Effector memory CD4-positive, alpha-beta T cell (primary cell): Measurements from ENCODE around the gene OR13J1.

Experiments
- DNase-seq, 3 donors: peaks; one replicate each; pipeline ENCODE4 v3.0.0-alpha.2; 2020
- H3K27ac ChIP-seq: 2 replicates; pipeline ENCODE4 v1.7.0; 2013; ENCODE audit warnings: mild to moderate bottlenecking, low read length, moderate library complexity; ENCODE audit not compliant: insufficient read depth, poor library complexity, severe bottlenecking
- H3K27me3 ChIP-seq: replicated peaks from 2 replicates; pipeline ENCODE4 v1.7.0; 2013; ENCODE audit warnings: mild to moderate bottlenecking, low read length; ENCODE audit not compliant: insufficient read depth, control insufficient read depth, poor library complexity, severe bottlenecking
- H3K36me3 ChIP-seq: 2 replicates; pipeline ENCODE4 v1.7.0; 2013; ENCODE audit warnings: mild to moderate bottlenecking, low read length, moderate library complexity; ENCODE audit not compliant: control insufficient read depth, insufficient read depth
- H3K4me1 ChIP-seq: 2 replicates; pipeline ENCODE4 v1.7.0; 2013; ENCODE audit warnings: low read length, mild to moderate bottlenecking; ENCODE audit not compliant: control insufficient read depth, insufficient read depth, poor library complexity, severe bottlenecking
- H3K4me3 ChIP-seq: 2 replicates; pipeline ENCODE4 v1.7.0; 2013; ENCODE audit warnings: low read length, low read depth, mild to moderate bottlenecking; ENCODE audit not compliant: insufficient read depth, poor library complexity, severe bottlenecking
- H3K9me3 ChIP-seq: 2 replicates; pipeline ENCODE4 v1.7.0; 2013; ENCODE audit warnings: mild to moderate bottlenecking, low read length, moderate library complexity; ENCODE audit not compliant: control insufficient read depth

Gene OR13J1

GRCh38 chr9:35845824-35846771 lies 24.1 kb downstream of the OR13J1 start:
- Histone ChIP-seq H3K36me3 (no peaks in the 10 kb centered on the region), H3K27me3 (no peaks in the 10 kb centered on the region), H3K9me3 (no peaks in the 10 kb centered on the region), H3K4me3 (no peak overlapping the region), H3K27ac (peak overlapping the region; percentile 29), H3K4me1 (peaks cover 19% of the 10 kb centered on the region)
- DNase-seq: no peak

- Histone ChIP-seq H3K4me3 (no peak overlapping the region), H3K27me3 (no peaks in the 10 kb centered on the region), H3K4me1 (peaks cover 19% of the 10 kb centered on the region), H3K36me3 (no peaks in the 10 kb centered on the region), H3K27ac (no peak overlapping the region), H3K9me3 (no peaks in the 10 kb centered on the region)
- DNase-seq: peak in 2 of 3 donors; percentile 12 to 22
Measured at GRCh38 chr9:35844628-35845270, 25.5 kb downstream of the OR13J1 start.

GRCh38 chr9:35842795-35843194 lies 27.4 kb downstream of the OR13J1 start:
- Histone ChIP-seq H3K27ac (no peak overlapping the region), H3K9me3 (no peaks in the 10 kb centered on the region), H3K4me1 (peaks cover 19% of the 10 kb centered on the region), H3K4me3 (no peak overlapping the region), H3K27me3 (no peaks in the 10 kb centered on the region), H3K36me3 (no peaks in the 10 kb centered on the region)
- no peak for DNase-seq

DNA sequence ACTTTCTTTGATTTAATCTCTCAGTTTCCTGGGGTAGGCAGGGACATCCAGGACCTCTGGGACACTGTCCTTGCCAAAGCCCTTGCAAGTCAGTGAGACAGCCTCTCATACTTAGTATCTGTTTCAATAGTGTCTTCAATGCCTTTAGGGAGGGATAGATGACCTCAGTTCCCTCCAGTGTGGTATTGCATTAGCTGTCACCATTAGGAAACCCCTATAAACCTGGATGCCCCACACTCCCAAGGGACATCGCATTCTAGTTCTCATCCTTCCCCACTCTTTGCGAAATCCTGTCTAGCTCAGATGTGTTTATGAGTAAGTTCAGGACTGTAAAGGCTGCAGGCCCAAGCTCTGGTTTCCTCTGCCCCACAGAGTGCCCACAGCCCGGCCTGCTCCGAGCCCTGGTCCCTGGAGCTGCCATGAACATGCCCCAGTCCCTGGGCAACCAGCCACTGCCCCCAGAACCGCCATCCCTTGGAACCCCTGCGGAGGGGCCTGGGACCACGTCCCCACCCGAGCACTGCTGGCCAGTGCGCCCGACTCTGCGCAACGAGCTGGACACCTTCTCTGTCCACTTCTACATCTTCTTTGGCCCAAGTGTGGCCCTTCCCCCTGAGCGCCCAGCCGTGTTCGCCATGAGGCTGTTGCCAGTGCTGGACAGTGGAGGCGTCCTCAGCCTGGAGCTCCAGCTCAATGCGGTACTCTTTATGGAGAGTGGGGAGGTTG lies 28.0 kb downstream of the OR13J1 start:
- no peak for DNase-seq
- H3K27me3 ChIP-seq: no peaks in the 10 kb centered on the region
- H3K4me1 ChIP-seq: peaks cover 19% of the 10 kb centered on the region

GRCh38 chr9:35841645-35841900 lies 28.6 kb downstream of the OR13J1 start:
- Histone ChIP-seq H3K27me3 (no peaks in the 10 kb centered on the region), H3K9me3 (no peaks in the 10 kb centered on the region), H3K27ac (no peak overlapping the region), H3K4me1 (peaks cover 17% of the 10 kb centered on the region), H3K36me3 (no peaks in the 10 kb centered on the region), H3K4me3 (no peak overlapping the region)
- no peak for DNase-seq

More for the DNA sequence above, 28.0 kb downstream of the OR13J1 start:
- H3K4me3 ChIP-seq: no peak overlapping the region
- H3K27ac ChIP-seq: no peak overlapping the region
- no peaks in the 10 kb centered on the region for H3K9me3 ChIP-seq
- H3K36me3 ChIP-seq: no peaks in the 10 kb centered on the region

- Histone ChIP-seq H3K27ac (no peak overlapping the region), H3K36me3 (no peaks in the 10 kb centered on the region), H3K4me3 (no peak overlapping the region), H3K27me3 (no peaks in the 10 kb centered on the region), H3K4me1 (peaks cover 15% of the 10 kb centered on the region), H3K9me3 (no peaks in the 10 kb centered on the region)
- no peak for DNase-seq
Measured at GRCh38 chr9:35840881-35841644, 29.1 kb downstream of the OR13J1 start.

GRCh38 chr9:35839926-35840325 lies 30.3 kb downstream of the OR13J1 start:
- DNase-seq: no peak
- H3K4me3 ChIP-seq: no peak overlapping the region
- H3K27me3 ChIP-seq: no peaks in the 10 kb centered on the region
- H3K4me1 ChIP-seq: peaks cover 4% of the 10 kb centered on the region
- H3K9me3 ChIP-seq: no peaks in the 10 kb centered on the region
- H3K27ac ChIP-seq: no peak overlapping the region
- H3K36me3 ChIP-seq: no peaks in the 10 kb centered on the region

- H3K27ac ChIP-seq: no peak overlapping the region
- DNase-seq: no peak
- H3K27me3 ChIP-seq: no peaks in the 10 kb centered on the region
- H3K36me3 ChIP-seq: no peaks in the 10 kb centered on the region
- no peaks in the 10 kb centered on the region for H3K9me3 ChIP-seq
- no peaks in the 10 kb centered on the region for H3K4me1 ChIP-seq
- H3K4me3 ChIP-seq: no peak overlapping the region
Measured at GRCh38 chr9:35836595-35836994, 33.6 kb downstream of the OR13J1 start.

DNA sequence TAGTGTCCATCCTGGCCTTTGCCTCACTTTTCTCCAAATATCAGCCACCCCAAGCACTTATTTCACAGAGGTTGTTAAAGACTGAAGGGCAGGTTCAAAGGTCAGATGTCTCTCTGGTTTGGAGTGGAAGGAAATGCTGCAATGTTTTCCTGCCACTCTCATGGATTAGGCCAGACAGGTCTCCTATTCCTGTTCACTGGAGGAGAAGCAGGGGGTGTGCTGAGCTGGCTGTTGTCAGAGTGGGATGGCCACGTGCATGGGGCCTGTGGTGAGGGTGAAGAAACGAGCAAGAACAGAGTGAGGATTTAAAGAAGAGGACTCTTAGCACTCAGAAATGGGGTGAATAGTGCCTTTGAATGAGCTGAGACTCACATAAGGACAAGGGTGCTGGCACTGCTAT lies 34.4 kb downstream of the OR13J1 start:
- no peaks in the 10 kb centered on the region for H3K36me3 ChIP-seq
- DNase-seq: no peak
- H3K27ac ChIP-seq: no peak overlapping the region
- no peaks in the 10 kb centered on the region for H3K9me3 ChIP-seq
- no peak overlapping the region for H3K4me3 ChIP-seq
- no peaks in the 10 kb centered on the region for H3K27me3 ChIP-seq
- H3K4me1 ChIP-seq: no peaks in the 10 kb centered on the region
